Left renal pelvis (tissue), 4 donors: Measurements from ENCODE around the gene ARHGAP12. TPM values are rescaled to one million over a fixed set of nuclear protein-coding genes. Genes with fewer than 3 reads are reported as not detected.

Experiments
- DNase-seq, 4 donors: peaks; one replicate each; pipeline ENCODE4 v3.0.0-alpha.2; 2013; ENCODE audit warnings: low read depth in 4 of 4, low spot score in 3 of 4
- polyA plus RNA-seq, 4 donors: library from polyadenylated mRNA; unstranded; fragments of 120-200 nt; gene quantifications; one replicate each; pipeline ENCODE4 v1.2.1, GENCODE V29; 2013; ENCODE audit not compliant: insufficient read length in 4 of 4

Gene ARHGAP12
- polyA plus RNA-seq, 4 donors, result 22.0 to 44.6 (median 40.0) TPM

DNA sequence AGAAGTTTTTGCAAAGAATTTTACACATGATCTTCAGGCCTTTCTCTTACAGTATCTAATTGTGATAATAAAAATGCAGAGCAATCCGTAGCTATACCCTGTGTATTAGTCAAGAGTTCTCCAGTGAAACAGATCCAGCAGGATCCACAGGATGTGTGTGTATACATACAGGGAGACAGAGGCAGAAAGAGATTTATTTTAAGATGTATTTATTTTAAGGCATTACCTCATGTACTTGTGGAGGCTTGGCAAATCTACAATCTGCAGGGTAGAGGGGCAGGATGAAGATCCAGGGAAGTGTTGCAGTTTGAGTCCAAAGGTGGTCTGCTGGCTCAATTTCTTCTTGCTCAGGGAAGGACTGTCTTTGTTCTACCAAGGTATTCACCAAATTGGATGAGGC is 41.7 kb downstream of the ARHGAP12 start:
- DNase-seq, result no peak

DNA sequence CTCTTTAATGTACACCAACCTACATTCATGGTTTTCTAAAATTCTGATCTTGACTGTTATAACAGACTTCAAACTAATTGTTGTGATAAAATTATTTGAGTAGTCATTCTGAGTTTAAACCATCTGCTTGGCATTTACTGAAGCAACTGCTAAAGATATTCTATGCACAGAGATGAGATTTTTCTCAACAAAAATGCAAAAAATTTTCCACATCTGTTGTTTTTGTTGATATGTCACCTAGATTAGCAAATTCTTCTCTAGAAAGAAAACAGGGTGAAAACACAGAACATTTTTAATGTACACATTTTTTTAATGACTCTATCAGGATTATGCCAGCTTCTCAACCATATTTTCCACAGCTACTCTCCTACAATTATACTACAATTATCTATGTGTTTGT is 42.7 kb downstream of the ARHGAP12 start:
- no peak for DNase-seq

DNA sequence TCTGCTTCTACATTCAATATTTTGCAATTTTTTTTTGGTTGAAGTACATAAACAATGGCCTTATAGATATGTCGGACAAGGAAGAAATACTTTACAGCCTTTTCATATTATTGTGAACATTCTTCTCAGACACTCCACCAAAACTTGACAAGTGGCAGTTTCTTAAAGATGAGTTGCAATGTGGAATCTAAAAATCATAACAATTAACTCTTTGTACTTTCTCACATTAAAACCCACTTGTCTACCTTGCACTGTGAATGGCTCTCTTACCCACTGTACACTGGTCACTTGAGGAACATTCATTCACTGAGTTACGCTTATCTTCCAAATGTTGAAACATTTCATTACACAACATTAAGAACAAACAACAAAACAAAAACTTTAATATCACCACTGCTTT is 44.2 kb downstream of the ARHGAP12 start:
- DNase-seq, result no peak

DNA sequence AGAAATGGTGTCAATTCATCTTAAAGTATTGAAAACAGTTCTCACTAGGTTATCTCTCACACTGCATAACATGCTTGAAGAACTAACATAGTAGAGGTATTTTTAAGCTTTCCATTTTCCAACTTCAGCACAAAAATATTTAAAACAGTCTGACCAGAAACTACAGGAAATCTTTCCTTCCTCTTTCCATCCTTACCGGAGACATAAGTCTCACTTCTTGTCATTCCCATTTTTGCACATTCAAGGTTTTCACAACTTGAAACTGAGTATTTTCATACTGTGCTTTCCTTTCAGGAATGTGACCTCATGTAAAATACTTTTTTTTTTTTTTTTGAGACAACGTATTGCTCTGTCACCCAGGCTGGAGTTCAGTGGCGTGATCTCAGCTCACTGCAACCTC is 45.2 kb downstream of the ARHGAP12 start:
- DNase-seq, result no peak

DNA sequence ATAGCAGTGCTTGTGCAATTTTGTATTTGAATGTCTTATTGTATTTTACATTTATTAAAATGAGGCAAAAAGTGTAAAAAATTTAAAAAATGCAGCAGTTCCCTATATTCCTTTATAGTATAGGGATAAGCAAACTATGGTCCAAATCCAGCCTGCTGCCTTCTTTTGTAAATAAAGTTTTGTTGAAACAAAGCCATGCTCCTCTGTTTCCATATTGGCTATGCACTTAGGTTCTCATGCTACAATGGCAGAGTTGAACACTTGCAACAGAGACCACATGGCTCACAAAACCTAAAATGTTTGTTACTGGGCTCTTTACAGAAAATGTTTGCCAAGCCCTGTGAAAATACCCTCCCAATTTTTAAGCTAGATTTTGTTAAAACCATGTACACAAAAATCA is 50.1 kb downstream of the ARHGAP12 start:
- no peak for DNase-seq

DNA sequence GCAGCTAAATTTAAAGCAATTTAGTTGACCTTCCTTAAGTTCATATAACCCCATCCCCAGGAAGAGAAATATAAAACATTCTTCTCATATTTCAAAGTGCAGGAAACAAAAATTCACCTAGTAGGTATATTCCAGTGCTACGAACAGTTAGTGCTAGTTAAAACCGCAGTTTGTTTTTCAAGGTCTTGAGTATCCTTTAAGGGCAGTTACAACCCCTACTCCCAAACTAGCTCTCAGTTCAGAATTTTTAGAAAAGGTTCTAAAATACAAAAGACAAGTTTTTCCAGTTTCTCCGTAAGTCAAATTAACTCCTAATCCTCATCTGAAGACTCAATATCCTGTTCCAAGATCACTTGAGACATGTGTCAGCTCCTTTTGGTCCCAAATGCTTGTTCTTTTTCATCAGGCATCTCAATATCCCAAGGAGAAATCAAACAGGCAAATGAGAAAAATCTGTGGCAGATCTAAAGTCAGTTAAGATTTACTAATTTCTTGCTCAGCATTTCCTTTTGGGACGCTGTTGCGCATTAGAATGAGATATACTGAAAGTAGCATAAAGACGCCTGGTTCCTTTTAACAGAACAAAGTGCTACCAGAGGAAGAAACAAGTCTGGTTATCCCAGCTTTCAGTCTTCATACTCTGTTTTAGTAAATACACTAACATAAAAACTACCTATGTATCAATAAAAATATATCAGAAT is 51.8 kb downstream of the ARHGAP12 start:
- no peak for DNase-seq

DNA sequence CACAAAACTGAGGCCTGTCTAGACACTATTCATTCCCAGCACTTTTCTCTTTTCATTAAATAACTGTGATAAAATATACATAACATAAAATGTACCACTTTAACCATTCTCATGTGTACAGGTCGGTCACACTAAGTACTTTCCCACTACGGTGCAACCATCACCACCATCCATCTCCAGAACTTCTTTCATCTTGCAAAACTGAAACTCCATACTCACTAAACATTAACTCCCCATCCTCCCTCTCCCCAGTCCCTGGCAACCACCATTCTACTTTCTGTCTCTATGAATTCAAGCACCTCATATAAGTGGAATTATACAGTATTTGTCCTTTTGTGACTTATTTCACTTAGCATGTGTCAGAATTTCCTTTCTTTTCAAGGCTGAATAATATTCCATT is 53.0 kb downstream of the ARHGAP12 start:
- no peak for DNase-seq

DNA sequence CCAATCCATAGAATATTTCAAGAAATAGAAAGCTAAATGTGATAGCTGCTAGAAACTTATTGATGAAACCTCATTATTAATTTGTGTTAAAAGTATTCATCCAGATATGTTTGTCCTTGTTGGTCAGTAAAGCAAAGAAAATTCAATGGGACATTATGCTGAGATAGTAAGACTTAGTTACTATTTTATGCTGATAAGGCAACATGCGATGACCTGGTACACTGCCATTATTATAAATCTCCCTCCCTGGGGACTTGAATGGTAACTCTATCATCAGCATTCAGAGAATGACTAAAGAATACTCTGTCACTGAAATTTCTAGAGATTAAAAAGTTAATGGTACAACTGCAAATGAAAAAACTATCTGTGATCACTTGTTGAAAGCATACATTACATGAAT is 54.9 kb downstream of the ARHGAP12 start:
- DNase-seq, result no peak

DNA sequence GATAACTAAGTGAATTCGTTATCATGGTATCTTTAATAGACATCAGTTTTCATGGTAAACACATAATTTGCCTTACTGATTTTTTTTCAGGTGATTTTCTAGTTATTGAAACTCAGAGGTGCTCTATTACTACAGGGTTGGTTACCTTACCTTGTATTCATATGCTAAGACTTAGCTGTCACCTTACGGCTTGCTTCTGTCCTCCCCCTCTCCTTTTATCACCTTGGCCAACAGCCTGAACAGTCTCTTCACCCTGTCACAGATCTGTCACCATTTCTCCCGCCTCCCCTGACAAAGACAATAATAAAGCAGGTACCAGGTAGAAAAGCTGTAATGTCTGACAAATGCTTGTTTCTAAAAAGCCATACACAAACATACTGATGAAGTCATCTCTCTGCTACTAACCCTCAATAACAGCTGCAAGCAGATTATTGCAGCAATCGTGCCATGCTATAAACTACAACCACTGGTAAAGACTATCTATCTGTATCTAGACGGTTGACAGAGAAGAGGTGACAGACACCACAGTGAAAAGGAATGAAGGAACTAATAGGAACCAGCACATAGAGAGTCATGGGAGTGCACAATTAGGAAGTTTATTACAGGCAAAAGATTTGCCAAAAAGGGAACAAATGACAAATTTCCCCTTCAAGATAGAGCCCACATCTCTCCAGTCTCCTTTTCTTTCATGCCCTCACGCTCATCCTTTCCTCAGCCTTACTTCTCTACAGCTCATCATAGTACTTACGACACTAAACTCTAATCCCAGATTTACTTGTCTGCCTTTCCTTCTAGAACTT is 57.2 kb downstream of the ARHGAP12 start:
- no peak for DNase-seq

DNA sequence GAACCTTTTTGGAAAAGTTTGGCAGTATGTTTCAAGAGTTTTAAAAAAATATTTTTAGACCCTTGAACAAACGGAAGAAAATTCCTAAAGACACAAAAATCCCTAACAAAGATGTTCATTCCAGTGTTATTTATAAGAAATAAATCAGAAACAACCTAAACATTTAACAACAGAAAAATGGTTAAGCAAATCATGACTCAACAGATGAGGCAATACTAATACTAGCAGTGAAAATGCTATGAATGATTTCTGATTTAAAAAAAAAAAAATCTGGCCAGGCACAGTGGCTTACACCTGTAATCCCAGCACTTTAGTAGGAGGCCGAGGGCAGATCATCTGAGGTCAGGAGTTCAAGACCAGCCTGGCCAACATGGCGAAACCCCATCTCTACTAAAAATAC is 61.0 kb downstream of the ARHGAP12 start:
- no peak for DNase-seq

DNA sequence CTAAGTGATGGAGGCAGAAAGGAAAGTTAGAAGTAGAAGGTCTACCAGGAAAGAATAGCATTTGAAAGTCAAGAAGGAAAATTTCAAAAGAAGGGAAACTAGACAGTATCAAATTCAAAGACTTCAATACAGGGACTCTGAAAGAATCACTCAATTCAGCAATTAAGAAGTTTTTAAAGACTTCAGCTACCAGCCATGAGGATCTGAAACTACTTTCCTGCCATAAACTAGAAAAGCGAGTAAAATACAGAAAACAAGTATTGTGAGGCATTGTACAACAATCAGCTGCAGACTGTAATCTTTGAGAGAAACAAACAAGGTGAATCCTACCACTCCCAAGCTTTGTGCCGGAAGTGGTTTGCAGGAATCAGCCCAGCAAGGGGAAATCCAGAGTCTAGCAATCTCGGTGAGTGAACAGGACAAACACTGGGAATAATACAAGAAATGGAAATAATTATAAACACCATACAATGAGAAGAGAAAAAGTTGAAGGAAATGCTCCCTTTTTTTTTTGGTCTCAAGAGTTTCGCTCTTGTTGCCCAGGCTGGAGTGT is 62.4 kb downstream of the ARHGAP12 start:
- no peak for DNase-seq

DNA sequence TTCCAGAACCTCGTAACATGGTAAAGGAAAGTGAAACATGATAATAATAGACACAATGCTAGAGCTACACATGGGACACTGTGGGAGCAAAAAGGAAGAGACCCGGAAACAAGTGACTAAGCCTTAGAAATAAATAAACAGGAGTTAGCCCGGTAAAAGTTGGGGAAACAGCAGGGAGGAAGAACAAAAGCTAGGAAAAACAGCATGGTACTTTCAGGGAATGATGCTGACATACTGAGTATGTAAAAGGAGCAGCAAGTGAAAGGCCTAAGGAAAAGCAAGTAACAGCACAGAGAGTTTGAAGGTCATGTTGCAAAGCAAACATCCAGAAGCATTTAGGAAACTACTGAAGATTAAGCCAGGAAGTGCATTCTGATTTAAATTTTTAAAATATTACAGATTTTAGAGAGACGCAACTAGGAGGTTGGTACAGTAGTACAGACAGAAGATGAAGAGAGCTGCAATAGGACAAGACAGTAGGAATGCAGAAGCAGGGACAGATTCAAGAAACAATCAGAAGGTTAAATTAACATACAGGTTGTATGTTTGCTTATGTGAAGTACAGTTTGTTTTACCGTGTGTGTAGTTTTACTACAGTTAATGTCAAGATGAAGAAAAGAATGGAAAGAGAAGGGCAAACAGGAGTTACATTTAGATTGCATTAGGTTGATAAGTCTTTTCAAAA is 63.7 kb downstream of the ARHGAP12 start:
- DNase-seq, result no peak

DNA sequence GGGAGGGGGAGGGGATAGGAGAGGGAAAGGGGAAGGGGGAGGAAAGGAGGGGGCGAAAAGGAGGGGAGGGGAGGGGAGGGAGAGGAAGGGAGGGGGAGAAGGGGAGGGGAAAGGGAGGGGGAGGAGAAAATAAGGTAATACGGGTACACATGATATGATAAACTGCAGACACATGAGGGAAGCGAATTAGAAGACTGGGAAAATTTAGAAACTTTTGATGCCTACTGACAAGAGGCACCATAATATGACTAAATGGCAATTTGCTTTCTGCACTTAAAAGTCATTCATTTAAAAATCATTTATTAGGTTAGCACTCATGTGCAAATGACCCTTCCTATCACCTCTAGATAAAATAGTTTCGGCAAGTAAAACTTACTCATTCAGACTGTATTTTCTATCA is 73.6 kb downstream of the ARHGAP12 start:
- DNase-seq, result no peak

DNA sequence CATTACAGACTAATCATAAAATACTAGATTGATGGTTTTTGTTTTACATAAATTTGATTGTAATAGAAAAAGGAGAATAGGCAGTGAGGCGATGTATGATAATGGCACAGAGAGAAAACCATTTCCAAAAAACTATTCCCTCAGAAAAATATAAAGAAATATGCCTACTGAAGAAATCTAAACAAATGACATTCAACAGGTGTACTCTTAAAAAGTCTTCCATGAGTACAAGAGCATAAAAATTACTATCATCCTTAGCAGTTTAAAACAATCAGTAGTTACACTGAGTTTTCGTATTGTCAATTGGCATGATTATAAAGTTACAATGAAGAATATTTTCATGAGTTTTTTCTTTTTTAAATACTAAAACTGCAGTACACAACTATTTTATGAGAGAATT is 75.0 kb downstream of the ARHGAP12 start:
- no peak for DNase-seq

DNA sequence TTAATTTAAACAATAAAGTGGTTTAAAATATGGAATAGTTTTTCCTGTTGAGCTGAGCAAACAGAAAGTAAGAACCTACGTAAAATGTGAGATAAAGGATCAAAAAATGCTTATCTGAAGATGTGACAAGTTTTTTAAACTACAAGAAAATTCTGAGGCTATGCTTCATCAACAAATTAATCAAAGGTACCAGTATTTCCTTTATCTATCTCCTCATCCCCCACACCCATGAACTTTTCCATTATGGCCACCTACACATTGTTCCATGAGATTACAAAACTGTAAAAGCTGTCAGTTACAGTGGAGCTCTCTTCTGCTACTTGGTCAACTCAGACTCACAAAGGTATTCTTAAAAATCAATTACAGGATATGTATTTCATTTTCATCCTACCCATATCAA is 77.4 kb downstream of the ARHGAP12 start:
- DNase-seq, result no peak

DNA sequence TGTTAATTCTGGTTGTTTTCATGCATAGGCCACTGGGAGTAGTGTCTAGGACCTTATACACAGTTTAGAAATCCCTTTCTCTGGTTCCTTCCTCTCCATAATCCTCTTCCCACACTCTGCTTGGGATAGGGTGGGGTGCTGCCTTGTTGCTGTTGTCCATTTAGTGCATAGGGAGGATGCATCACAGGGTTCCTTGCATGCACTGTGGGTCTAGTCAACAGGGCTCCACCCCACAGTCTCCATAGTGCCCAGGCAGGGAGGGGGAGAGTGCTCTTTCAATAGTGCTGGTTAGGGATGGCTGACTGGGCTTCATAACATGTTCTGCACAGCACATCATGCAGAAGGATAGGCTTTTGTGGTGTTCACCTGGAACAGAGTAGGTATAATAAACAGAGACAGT is 81.1 kb downstream of the ARHGAP12 start:
- DNase-seq, result no peak

DNA sequence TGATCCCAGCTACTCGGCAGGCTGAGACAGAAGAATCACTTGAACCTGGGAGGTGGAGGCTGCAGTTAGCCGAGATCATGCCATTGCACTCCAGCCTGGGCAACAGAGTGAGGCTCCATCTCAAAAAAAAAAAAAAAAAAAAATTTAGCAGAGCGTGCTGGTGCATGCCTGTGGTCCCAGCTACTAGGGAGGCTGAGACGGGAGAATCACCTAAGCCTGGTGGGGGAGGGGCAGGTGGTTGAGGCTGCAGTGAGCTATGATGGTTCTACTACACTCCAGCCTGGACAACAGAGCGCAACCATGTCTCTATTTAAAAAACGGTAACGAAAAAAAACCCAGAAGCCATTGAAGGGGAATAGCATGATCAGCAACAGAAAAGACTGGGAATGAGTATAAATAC is 89.9 kb downstream of the ARHGAP12 start:
- no peak for DNase-seq

DNA sequence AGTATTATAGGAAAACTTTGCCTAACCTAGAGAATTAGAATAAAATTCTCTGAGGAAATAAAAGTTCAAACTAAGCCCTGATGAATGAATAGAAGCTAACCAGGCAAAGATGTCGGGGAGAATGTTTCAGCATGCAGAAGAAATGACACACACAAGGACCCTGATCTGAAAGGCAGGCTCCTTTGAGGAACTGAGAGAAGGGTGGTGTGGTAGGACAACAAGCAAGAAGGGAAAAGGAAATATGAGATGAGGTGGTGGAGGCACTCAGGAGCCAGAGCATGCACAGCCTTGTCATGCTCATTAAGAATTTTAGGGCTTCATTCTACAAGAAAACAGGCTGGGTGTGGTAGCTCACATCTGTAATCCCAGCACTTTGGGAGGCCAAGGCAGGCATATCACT is 90.6 kb downstream of the ARHGAP12 start:
- no peak for DNase-seq

DNA sequence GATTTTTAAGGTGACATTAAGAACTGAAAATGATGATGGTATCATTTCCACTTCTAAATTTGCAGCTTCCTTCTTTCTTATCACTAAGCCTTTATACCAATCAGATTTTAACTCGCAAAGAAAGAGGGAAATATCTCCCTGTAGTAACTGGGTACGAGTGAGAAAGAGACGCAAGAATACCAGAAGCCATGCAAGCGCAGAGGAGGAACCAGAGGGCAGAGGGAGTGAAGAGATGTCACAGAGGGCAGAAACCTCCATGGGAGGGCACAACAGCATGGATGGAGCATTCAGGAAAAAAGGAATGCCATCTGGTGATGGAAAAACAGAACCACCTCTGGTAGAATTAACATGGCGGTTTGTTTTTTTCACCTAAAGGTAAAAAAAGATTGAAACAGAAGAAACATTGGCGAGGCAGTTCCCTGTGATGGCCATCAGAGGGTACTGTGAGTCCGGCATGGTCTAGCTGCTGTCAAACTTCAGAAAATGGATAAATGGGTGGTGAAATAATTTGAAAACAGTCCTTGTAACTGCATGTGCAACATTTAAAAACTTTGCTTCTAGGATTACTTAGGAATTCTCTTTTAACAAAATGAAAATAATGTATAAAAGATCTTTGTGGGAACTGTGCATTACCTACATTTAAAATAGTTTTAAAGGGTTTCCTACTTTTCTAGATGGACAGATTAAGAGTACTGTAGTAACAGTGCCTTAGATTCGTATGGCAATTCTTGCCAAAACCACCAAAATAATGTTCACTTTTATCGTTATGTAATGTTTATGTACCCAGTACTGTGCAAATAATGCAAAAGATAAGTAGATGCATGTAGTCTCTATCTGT is 91.8 kb downstream of the ARHGAP12 start:
- no peak for DNase-seq

DNA sequence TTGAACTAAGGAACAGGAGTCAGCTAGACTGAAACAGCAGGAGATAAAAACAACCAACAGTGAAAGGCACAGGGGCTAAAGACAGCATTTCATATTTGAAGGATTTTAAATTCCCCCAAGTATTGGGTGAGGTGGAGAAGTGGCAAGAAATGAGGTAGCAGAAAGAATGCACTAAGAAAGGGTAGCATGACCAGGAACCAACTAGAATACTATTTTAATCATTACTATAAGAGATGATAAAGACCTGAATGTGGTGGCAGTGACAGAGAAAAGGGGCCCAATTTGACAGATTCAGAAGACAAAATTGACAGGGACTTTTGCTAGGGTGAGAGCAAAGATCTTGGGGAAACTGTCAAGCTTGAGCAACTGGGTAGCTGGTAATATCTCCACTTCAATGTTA is 94.9 kb downstream of the ARHGAP12 start:
- no peak for DNase-seq

DNA sequence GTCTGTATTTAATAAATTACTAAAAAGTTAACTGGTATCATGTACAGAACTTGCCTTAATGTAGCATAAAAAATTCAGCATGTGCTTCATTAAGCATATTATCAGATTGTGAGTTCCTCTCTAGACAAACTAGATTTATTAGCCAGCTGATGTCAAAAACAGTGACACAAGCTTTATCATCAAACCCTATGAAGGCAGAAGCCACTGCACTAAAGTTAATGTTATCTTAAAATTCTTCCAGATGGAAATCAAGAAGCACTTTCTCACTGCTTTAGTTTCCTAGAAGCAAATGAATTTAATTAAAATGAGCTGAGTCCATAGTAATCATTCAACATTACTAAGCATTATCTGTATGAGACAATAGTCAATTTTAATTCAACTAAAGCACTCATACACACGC is 96.4 kb downstream of the ARHGAP12 start:
- no peak for DNase-seq
